Liver (tissue), 9 donors: Measurements from ENCODE around the gene RAET1G. TPM values are rescaled to one million over a fixed set of nuclear protein-coding genes. Genes with fewer than 3 reads are reported as not detected.

Source experiments
- DNase-seq: peaks from one replicate; pipeline ENCODE4 v3.0.0-alpha.2; 2017; ENCODE audit warnings: low spot score
- H3K27ac ChIP-seq, 2 donors: one replicate each; pipeline ENCODE4 v1.7.0; 2013; ENCODE audit warnings: inconsistent platforms in 2 of 2, low read length in 2 of 2, control low read depth in 1 of 2, low read depth in 1 of 2, mild to moderate bottlenecking in 1 of 2
- H3K27me3 ChIP-seq, 4 donors: one replicate each; pipeline versions ENCODE4 v1.6.1 to v1.7.0; 2013; ENCODE audit warnings: low read length in 3 of 4, inconsistent platforms in 1 of 4, mild to moderate bottlenecking in 1 of 4, moderate library complexity in 1 of 4; ENCODE audit not compliant: control insufficient read depth in 4 of 4, insufficient read depth in 4 of 4
- H3K36me3 ChIP-seq, 4 donors: one replicate each; pipeline versions ENCODE4 v1.6.1 to v1.7.0; 2013; ENCODE audit warnings: low read length in 3 of 4, mild to moderate bottlenecking in 3 of 4, low read depth in 1 of 4, moderate library complexity in 1 of 4; ENCODE audit not compliant: control insufficient read depth in 4 of 4, insufficient read depth in 3 of 4
- H3K4me1 ChIP-seq, 4 donors: one replicate each; pipeline versions ENCODE4 v1.6.1 to v1.7.0; 2013; ENCODE audit warnings: low read length in 3 of 4, mild to moderate bottlenecking in 3 of 4, moderate library complexity in 1 of 4; ENCODE audit not compliant: control insufficient read depth in 4 of 4, insufficient read depth in 4 of 4
- H3K4me3 ChIP-seq, 3 donors: one replicate each; pipeline versions ENCODE4 v1.6.1 to v1.7.0; 2013; ENCODE audit warnings: low read length in 3 of 3, control low read depth in 1 of 3, low read depth in 1 of 3, mild to moderate bottlenecking in 1 of 3
- H3K9ac ChIP-seq, 2 donors: one replicate each; pipeline ENCODE4 v1.7.0; 2013; ENCODE audit warnings: low read length in 2 of 2, mild to moderate bottlenecking in 2 of 2, moderate library complexity in 2 of 2, control low read depth in 1 of 2, low read depth in 1 of 2
- H3K9me3 ChIP-seq, 4 donors: one replicate each; pipeline versions ENCODE4 v1.6.1 to v1.7.0; 2013; ENCODE audit warnings: low read length in 3 of 4; ENCODE audit not compliant: control insufficient read depth in 4 of 4
- ATF3 ChIP-seq: IDR thresholded peaks from 2 replicates; pipeline ENCODE4 v1.6.1; 2016; ENCODE audit warnings: antibody characterized with exemption
- EGR1 ChIP-seq, 2 donors: IDR thresholded peaks; 2 replicates each; pipeline ENCODE4 v1.6.1; 2016 to 2018; ENCODE audit warnings: antibody characterized with exemption in 2 of 2, low read depth in 2 of 2
- FOXA1 ChIP-seq: IDR thresholded peaks from 2 replicates; pipeline ENCODE4 v1.6.1; 2016; ENCODE audit warnings: antibody characterized with exemption
- FOXA2 ChIP-seq: IDR thresholded peaks from 2 replicates; pipeline ENCODE4 v1.6.1; 2016; ENCODE audit warnings: antibody characterized with exemption
- GABPA ChIP-seq, 2 donors: IDR thresholded peaks in 1 of 2; conservative IDR thresholded peaks in 1 of 2; 2 replicates each; pipeline ENCODE4 v1.6.1; 2016; ENCODE audit warnings: antibody characterized with exemption in 2 of 2, mild to moderate bottlenecking in 1 of 2, moderate library complexity in 1 of 2
- HNF4A ChIP-seq, 2 donors: conservative IDR thresholded peaks; 2 replicates each; pipeline ENCODE4 v1.6.1; 2016; ENCODE audit warnings: antibody characterized with exemption in 2 of 2, mild to moderate bottlenecking in 2 of 2
- HNF4G ChIP-seq: IDR thresholded peaks from 2 replicates; pipeline ENCODE4 v1.6.1; 2016; ENCODE audit warnings: antibody characterized with exemption
- JUND ChIP-seq, 2 donors: IDR thresholded peaks; 2 replicates each; pipeline ENCODE4 v1.6.1; 2016; ENCODE audit warnings: antibody characterized with exemption in 2 of 2
- NR2F2 ChIP-seq: IDR thresholded peaks from 2 replicates; pipeline ENCODE4 v1.6.1; 2016; ENCODE audit warnings: antibody characterized with exemption
- RAD21 ChIP-seq, 2 donors: IDR thresholded peaks; 2 replicates each; pipeline ENCODE4 v1.6.1; 2016; ENCODE audit warnings: antibody characterized with exemption in 2 of 2, mild to moderate bottlenecking in 2 of 2
- RXRA ChIP-seq, 2 donors: IDR thresholded peaks; 2 replicates each; pipeline ENCODE4 v1.6.1; 2017 to 2018; ENCODE audit warnings: antibody characterized with exemption in 2 of 2, mild to moderate bottlenecking in 1 of 2
- SP1 ChIP-seq: IDR thresholded peaks from 2 replicates; pipeline ENCODE4 v1.6.1; 2018; ENCODE audit warnings: antibody characterized with exemption, mild to moderate bottlenecking
- TAF1 ChIP-seq: conservative IDR thresholded peaks from 2 replicates; pipeline ENCODE4 v1.6.1; 2016; ENCODE audit warnings: antibody characterized with exemption, mild to moderate bottlenecking
- YY1 ChIP-seq: IDR thresholded peaks from 2 replicates; pipeline ENCODE4 v1.6.1; 2016; ENCODE audit warnings: antibody characterized with exemption, mild to moderate bottlenecking
- WGBS: extraction: QIAGEN DNeasy Blood & Tissue Kit; methylation state at CpG from one replicate; pipeline ENCODE4 v1.1.7; 2013; 5-methylcytosine and 5-hydroxymethylcytosine counted together
- polyA plus RNA-seq, 2 donors: library from polyadenylated mRNA; stranded (reverse) in 1 of 2; unstranded in 1 of 2; fragments of 200-250 nt in 1 of 2; fragments of >200 nt in 1 of 2; fragmentation: Nextera tagmentation in 1 of 2; extraction: Ambion mirVana in 1 of 2; gene quantifications; one replicate each; pipeline versions ENCODE4 v1.2.1 to v1.2.3, GENCODE V29; 2013 to 2015
- total RNA-seq, 2 donors: library from RNA; depleted of rRNA; stranded (reverse); fragments of >200 nt; gene quantifications; one replicate each; pipeline ENCODE4 v1.2.3, GENCODE V29; 2014
- TF ChIP-seq, protein P1 (sequence below): IDR thresholded peaks from 2 replicates; pipeline ENCODE4 v1.6.1; 2016; ENCODE audit warnings: antibody characterized with exemption, mild to moderate bottlenecking
- TF ChIP-seq, protein P2 (sequence below): IDR thresholded peaks from 2 replicates; pipeline ENCODE4 v1.6.1; 2016; ENCODE audit warnings: antibody characterized with exemption
- TF ChIP-seq, protein P3 (sequence below): IDR thresholded peaks from 2 replicates; pipeline ENCODE4 v1.6.1; 2016; ENCODE audit warnings: antibody characterized with exemption
- TF ChIP-seq, protein P4 (sequence below): fragments of 150-350 bp; IDR thresholded peaks from 2 replicates; pipeline ENCODE4 v1.5.1; 2017; ENCODE audit warnings: improper control_type of control experiment, low read depth, low read length; ENCODE audit not compliant: missing input control
- donor health status: healthy.
- donor health status: healthy.
- donor health status: healthy.
- donor health status: healthy.
- donor health status: healthy.

RAET1G gene
- total and polyA plus RNA-seq, 4 donors: not detected

DNA sequence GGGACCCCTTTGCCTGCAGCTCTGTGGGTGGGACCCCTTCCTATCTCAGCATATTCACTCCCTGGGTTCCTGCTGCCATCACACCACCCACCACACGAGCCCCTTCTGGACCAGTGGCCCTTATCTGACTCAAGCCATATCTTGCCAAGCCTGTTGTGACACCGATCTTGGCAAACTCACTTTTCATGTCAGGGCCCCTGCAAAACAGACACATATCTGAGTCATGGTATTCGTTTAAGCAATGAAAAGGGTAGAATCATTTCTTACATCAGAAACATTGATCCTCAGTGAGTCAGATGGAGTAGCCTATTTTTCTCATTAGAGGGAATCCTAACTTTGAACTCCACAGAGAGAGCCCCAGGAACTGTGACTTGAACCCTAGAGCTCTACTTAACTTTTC is 35.6 kb downstream of the RAET1G start:
- 83% methylated on average over 3 of the region's 3 CpGs for WGBS

More for the DNA sequence above, 35.6 kb downstream of the RAET1G start:
- no peak for DNase-seq
- TF ChIP-seq RAD21 (IDR thresholded peaks at IDR 0.05) (no peak), HNF4G (no peak), JUND (IDR thresholded peaks at IDR 0.05) (no peak), NR2F2 (no peak), SP1 (no peak), TAF1 (no peak), RXRA (IDR thresholded peaks at IDR 0.05) (no peak), FOXA2 (no peak), YY1 (no peak), FOXA1 (no peak), ATF3 (no peak), GABPA (IDR thresholded peaks at IDR 0.05 in 1 of 2, conservative IDR thresholded peaks at IDR 0.05 in 1 of 2) (no peak), EGR1 (IDR thresholded peaks at IDR 0.05; ENCODE audit: low read depth in 2 of 2) (no peak), HNF4A (conservative IDR thresholded peaks at IDR 0.05) (no peak)
- TF ChIP-seq, protein P1, sequence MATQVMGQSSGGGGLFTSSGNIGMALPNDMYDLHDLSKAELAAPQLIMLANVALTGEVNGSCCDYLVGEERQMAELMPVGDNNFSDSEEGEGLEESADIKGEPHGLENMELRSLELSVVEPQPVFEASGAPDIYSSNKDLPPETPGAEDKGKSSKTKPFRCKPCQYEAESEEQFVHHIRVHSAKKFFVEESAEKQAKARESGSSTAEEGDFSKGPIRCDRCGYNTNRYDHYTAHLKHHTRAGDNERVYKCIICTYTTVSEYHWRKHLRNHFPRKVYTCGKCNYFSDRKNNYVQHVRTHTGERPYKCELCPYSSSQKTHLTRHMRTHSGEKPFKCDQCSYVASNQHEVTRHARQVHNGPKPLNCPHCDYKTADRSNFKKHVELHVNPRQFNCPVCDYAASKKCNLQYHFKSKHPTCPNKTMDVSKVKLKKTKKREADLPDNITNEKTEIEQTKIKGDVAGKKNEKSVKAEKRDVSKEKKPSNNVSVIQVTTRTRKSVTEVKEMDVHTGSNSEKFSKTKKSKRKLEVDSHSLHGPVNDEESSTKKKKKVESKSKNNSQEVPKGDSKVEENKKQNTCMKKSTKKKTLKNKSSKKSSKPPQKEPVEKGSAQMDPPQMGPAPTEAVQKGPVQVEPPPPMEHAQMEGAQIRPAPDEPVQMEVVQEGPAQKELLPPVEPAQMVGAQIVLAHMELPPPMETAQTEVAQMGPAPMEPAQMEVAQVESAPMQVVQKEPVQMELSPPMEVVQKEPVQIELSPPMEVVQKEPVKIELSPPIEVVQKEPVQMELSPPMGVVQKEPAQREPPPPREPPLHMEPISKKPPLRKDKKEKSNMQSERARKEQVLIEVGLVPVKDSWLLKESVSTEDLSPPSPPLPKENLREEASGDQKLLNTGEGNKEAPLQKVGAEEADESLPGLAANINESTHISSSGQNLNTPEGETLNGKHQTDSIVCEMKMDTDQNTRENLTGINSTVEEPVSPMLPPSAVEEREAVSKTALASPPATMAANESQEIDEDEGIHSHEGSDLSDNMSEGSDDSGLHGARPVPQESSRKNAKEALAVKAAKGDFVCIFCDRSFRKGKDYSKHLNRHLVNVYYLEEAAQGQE: no peak
- TF ChIP-seq, protein P2, sequence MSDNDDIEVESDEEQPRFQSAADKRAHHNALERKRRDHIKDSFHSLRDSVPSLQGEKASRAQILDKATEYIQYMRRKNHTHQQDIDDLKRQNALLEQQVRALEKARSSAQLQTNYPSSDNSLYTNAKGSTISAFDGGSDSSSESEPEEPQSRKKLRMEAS: no peak
- TF ChIP-seq, protein P3, sequence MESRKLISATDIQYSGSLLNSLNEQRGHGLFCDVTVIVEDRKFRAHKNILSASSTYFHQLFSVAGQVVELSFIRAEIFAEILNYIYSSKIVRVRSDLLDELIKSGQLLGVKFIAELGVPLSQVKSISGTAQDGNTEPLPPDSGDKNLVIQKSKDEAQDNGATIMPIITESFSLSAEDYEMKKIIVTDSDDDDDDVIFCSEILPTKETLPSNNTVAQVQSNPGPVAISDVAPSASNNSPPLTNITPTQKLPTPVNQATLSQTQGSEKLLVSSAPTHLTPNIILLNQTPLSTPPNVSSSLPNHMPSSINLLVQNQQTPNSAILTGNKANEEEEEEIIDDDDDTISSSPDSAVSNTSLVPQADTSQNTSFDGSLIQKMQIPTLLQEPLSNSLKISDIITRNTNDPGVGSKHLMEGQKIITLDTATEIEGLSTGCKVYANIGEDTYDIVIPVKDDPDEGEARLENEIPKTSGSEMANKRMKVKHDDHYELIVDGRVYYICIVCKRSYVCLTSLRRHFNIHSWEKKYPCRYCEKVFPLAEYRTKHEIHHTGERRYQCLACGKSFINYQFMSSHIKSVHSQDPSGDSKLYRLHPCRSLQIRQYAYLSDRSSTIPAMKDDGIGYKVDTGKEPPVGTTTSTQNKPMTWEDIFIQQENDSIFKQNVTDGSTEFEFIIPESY: no peak
- TF ChIP-seq, protein P4, sequence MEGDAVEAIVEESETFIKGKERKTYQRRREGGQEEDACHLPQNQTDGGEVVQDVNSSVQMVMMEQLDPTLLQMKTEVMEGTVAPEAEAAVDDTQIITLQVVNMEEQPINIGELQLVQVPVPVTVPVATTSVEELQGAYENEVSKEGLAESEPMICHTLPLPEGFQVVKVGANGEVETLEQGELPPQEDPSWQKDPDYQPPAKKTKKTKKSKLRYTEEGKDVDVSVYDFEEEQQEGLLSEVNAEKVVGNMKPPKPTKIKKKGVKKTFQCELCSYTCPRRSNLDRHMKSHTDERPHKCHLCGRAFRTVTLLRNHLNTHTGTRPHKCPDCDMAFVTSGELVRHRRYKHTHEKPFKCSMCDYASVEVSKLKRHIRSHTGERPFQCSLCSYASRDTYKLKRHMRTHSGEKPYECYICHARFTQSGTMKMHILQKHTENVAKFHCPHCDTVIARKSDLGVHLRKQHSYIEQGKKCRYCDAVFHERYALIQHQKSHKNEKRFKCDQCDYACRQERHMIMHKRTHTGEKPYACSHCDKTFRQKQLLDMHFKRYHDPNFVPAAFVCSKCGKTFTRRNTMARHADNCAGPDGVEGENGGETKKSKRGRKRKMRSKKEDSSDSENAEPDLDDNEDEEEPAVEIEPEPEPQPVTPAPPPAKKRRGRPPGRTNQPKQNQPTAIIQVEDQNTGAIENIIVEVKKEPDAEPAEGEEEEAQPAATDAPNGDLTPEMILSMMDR: no peak
- Histone ChIP-seq H3K4me1 (no peaks in the 10 kb centered on the region), H3K27ac (no peak overlapping the region), H3K9me3 (no peaks in the 10 kb centered on the region), H3K36me3 (no peaks in the 10 kb centered on the region), H3K4me3 (no peak overlapping the region), H3K27me3 (no peaks in the 10 kb centered on the region), H3K9ac (no peak overlapping the region)
